NCI-H1092 treated with DMSO at 0.1 percent for 48 hours (cell line): ENCODE data around the gene DERL3.
"Not testable (repeated sequence)": the region's sequence is repeated elsewhere in the genome, so short reads cannot be mapped to it uniquely, and the experiment has no call there.

Source experiments
- DNase-seq: peaks from one replicate; lab custom pipeline; 2025; lab: John Stamatoyannopoulos, UW

DERL3 gene

DNA sequence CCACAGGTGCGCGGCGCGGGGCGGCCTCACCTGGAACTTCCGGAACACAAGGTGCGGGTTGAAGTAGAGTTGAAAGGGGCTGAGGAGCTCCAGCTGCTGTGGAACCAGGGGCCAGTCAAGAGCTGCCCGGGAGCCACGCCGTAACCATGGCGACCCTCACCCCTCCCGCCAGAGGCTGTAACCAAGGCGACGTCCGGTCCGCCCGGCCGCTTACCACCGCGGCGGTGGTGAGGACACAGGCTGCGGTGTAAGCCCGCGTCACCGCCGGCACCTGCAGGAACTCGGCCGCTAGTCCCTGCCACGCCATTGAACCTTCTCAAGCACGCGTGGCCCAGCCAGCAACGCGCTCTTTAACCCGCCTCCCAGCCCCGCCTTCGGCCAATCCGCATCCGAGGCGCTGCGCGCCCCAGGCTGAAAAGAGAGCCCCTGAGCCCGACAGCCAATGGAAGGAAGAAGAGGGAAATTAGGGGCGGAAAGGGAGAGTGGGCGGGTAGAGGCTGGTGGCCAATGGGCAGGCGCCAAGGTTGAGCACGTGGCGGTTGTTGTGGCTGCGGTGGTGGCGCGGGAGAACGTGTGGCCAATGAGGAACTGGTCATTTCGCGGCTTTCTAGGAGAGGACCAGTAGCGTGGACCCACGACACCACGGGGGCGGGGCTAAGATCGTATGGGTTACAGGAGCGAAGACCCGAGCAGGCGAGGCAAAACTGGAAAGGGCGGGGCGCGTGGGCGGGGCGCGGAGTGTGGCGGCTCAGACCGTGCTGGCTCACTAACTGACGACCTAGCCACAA, at the start of gene DERL3:
Gene DERL3 (minus strand): TSS at position 326 of the 788 bp plus-strand sequence. CDS start 19 bp downstream, at position 307.
- DNase-seq, result peak; percentile 99

GRCh38 chr22:23884140-23884539, 45.3 kb upstream of the DERL3 start:
- no peak for DNase-seq

- DNase-seq, result no peak
Observed at GRCh38 chr22:23883658-23884057, 44.9 kb upstream of the DERL3 start.

DNA sequence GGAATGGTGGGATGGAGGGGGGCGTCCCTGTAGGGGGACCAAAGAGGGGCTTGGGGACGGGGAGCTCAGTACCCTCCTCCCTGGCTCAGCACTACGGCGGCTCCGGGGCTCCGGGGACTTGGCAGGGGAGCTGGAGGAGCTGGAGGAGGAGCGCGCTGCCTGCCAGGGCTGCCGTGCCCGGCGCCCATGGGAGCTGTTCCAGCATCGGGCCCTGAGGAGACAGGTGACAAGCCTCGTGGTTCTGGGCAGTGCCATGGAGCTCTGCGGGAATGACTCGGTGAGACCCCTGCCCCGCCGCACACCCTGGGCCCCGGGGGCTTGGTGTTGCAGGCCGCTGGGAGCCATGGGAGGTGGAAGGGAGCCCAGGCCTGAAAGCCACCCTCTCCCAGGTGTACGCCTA, 43.6 kb upstream of the DERL3 start:
- DNase-seq, result no peak

DNA sequence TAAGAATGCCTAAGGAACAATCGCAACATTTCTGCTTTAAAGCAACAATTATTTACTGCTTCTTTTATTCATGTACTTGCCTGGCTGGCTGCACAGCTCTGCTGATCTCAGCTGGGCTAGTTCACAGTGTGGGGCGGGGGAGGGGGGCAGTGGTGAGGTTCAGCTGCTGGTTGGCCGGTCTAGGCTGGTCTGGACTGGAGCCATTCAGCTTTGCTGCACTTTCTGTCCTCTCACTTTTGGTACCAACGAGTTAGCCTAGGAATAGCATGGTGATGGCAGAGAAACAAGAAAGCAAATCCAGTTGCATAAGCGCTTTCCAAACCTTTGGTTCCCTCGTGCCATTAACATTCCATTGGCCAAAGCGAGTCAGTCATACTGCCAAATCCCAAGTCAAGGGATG, 39.4 kb upstream of the DERL3 start:
- DNase-seq, result no peak

GRCh38 chr22:23877566-23877965, 38.8 kb upstream of the DERL3 start:
- DNase-seq, result no peak

GRCh38 chr22:23875801-23876200, 37.0 kb upstream of the DERL3 start:
- DNase-seq, result no peak

DNA sequence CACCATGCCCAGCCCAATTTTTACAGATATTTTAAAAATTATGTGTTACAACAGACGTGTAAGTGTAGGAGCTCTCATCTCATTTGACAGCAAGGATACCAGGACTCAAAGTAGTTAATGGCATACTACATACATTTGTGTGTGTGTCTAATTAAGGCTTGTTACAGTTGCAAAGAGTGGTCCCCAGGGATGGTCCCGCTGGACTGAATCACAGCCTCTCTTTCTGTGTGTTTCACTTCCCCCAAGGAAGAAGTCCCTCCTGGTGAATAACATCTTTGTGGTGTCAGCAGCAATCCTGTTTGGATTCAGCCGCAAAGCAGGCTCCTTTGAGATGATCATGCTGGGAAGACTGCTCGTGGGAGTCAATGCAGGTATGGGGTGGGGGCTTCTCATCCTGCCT, 36.1 kb upstream of the DERL3 start:
- no peak for DNase-seq

DNA sequence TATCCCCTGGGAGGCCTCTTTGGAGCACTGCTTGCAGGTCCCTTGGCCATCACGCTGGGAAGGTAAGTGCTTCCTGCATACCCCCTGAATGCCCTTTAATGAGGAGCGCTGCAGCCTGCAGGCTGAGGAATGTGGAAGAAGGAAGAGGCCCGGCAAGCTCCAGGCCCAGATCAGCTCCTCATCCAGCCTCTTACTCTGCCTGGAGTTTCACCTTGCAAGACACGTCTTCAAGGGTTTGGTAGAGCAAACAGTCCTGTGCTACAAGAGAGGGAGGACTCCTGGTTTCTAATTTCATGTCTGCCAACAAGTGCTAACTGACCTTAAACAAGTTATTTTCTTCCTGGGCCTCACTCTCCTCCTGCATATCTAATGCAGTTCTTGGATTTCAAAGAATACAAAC, 29.8 kb upstream of the DERL3 start:
- DNase-seq, result no peak

GRCh38 chr22:23864499-23865154, 25.8 kb upstream of the DERL3 start:
- DNase-seq, result not testable (repeated sequence)

- DNase-seq, result peak; percentile 14
Observed at GRCh38 chr22:23862103-23862502, 23.3 kb upstream of the DERL3 start.

GRCh38 chr22:23860187-23860586, 21.4 kb upstream of the DERL3 start:
- DNase-seq, result not testable (repeated sequence)

- no peak for DNase-seq
Observed at GRCh38 chr22:23859201-23859600, 20.4 kb upstream of the DERL3 start.

DNA sequence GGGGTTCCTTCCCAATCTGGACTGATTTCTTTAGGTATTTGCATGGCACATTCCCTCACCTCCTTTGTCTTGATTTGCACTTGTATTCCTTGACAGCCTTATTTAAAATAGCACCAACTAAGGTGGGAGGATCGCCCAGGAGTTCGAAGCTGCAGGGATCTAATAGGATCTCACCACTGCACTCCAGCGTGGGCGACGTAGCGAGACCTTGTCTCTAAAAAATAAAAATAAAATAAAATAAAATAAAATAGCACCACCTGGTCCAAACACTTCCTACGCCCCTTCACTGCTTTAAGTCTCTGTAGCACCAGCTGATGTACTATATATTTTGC, 19.6 kb upstream of the DERL3 start:
- no peak for DNase-seq

GRCh38 chr22:23857606-23858483, 19.0 kb upstream of the DERL3 start, which contains the start of gene SLC2A11:
Gene SLC2A11 (plus strand): TSS chr22:23857875. CDS start chr22:23858000, 125 bp downstream.
- DNase-seq, result peak; percentile 98

DNA sequence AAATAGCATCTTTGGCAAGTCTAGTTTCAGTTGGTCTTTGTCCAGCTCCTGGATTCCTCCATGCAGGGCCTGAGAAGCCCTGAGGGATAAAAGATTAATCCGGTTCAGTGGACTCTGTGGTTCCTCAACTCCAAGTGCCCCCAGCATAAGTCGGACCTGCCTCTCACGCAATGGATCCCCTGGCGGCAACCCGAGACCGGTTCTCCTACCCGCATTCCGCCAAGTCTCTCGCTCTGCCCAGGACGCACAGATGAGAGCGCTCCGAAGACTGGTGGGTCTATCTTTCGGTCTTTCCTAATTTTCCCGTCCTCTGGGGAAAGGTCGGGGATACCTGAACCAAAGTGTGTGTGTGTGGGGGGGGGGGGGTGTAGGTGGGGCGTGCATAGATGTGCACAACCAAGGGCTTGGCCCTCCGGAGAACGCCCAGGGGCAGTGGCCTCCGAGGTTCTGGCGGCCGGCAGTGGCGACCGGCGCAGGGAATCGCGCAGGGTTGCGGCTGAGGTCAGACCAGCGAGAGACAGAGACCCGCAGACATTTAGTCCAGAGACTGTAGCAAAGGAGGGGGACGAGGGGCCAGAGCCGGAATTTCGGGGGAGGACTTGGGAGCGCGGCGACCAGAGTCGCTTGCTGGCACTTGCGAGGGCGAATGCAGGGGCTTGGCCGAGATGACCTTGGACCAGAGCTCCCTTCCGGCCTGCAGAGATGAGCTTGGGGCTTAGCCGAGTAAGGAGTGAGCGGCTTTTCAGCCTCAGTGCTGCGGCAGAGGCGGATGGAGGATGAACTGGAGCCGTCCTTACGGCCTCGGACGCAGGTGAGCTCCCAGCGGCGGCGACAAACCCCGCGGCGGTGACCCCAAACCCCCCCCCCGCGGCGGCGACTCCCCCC, 18.2 kb upstream of the DERL3 start:
- DNase-seq, result peak; percentile 76

DNA sequence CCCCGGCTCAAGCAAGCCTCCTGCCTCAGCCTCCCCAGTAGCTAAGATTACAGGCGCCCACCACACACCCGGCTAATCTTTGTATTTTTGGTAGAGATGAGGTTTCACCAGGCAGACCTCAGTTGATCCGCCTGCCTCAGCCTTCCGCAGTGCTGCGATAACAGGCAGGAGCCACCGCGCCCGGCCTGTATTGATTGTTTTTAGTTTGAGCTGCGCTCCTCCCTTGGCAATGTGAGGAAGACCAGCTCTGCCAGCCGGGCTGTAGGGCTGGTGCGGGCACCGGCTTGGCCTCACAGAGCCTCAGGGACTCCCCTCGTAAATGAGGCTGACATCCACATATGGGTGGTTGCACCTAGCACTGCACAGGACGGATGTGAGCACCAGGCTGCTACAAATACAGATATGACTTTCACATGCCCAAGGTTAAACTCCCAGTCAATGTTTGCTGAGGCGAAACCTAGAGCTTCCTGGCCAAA, 11.4 kb upstream of the DERL3 start:
- DNase-seq, result no peak

DNA sequence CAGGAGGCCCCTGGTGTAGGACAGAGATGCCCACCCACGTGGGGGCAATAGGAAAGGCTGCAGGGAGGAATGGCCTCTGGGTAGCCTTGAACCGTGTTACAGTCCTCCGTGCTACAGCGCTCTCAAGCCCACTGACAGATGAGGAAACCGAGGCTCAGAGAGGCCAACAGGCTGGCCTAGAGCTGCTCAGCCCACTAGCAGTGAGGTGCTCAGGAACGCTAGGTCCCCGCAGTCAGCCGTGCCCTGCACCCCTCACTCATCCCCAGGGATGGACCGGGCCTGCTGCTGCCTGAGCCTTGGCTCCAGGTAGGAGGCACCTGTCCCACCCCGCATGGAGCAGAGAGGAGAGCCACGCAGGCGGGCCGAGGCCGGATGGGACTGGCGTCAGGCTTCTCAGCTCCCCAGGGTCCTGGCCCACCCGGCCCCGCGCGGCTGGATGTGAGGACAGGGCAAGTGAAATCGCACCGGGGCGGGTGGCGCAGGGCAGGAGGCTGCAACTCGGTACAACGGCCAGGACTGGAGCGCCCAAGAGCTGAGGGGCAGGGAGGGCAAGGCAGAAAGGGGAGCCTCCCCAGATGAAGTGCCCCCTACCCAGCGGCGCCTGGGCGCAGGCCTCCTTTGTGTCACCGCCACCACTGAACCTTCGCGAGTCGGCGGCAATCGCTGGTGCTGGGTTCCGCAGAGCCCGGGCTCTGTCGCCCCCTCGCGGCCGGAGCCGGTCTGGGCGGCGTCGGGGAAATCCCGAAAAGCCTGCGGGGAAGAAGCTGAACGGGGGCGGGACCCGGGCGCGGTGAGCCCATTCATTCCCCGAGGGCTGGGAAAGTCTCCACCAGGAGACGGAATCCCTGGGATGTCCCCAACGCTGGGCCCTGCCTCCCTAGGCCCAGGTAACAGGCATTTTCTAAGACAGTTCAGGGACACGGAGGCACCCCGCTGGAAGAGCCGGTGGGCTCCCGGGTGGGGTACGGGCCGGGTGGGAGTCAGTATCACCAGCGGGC, 10.5 kb upstream of the DERL3 start:
- DNase-seq, result peak; percentile 70

- no peak for DNase-seq
Observed at GRCh38 chr22:23847991-23848864, 9.4 kb upstream of the DERL3 start.
